Ovary (tissue), 3 donors: ENCODE data around the gene BABAM2.

Experiments
- EP300 ChIP-seq: sonication (generic); formaldehyde crosslinking; IDR thresholded peaks from one replicate; pipeline ENCODE4 v1.6.1; 2017; ENCODE audit warnings: antibody characterized with exemption
- POLR2A ChIP-seq: fragments of 450-650 bp; IDR thresholded peaks from one replicate; pipeline ENCODE4 v1.6.1; 2017; ENCODE audit warnings: antibody characterized with exemption, mild to moderate bottlenecking, moderate library complexity
- TF ChIP-seq, protein P1 (sequence below), 3 donors: fragments of 450-650 bp in 2 of 3; fragments of 200-600 bp in 1 of 3; IDR thresholded peaks; one replicate each; pipeline versions ENCODE4 v1.5.1 to v1.8.0; 2016 to 2022; ENCODE audit warnings: antibody characterized with exemption in 3 of 3, mild to moderate bottlenecking in 1 of 3
- donor health status: DM: no; HTN: no; CAD: no.

DNA sequence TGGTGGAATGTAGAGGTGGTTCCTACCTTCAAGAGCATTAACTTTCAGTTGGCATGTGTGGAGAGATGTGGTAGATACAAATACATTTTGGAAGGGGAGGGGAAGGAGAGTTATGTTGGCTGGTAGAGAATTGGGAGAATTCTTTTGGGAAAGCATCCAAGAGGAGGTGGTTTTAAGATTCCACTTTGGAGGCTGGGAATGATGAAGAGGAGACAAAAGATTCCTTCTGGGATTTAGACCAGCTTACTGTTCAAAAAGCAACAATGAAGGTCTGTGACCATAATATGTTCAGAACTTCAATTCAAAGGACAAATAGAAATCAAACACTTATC is 381.4 kb downstream of the BABAM2 start:
- TF ChIP-seq, protein P1, sequence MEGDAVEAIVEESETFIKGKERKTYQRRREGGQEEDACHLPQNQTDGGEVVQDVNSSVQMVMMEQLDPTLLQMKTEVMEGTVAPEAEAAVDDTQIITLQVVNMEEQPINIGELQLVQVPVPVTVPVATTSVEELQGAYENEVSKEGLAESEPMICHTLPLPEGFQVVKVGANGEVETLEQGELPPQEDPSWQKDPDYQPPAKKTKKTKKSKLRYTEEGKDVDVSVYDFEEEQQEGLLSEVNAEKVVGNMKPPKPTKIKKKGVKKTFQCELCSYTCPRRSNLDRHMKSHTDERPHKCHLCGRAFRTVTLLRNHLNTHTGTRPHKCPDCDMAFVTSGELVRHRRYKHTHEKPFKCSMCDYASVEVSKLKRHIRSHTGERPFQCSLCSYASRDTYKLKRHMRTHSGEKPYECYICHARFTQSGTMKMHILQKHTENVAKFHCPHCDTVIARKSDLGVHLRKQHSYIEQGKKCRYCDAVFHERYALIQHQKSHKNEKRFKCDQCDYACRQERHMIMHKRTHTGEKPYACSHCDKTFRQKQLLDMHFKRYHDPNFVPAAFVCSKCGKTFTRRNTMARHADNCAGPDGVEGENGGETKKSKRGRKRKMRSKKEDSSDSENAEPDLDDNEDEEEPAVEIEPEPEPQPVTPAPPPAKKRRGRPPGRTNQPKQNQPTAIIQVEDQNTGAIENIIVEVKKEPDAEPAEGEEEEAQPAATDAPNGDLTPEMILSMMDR (IDR thresholded peaks at IDR 0.05), result no peak
- TF ChIP-seq EP300 (no peak), POLR2A (no peak)
